Panc1 (cell line): Measurements from ENCODE around the gene FGR.
A peak's percentile ranks its signal among the peaks of the same experiment; 100 is the strongest.

Experiments used
- CTCF ChIP-seq: fragments of 450-650 bp; IDR thresholded peaks from 2 replicates; pipeline ENCODE4 v1.5.1; 2017; ENCODE audit warnings: mild to moderate bottlenecking
- POLR2AphosphoS5 ChIP-seq: IDR thresholded peaks from 2 replicates; pipeline ENCODE4 v1.6.1; 2012; ENCODE audit warnings: mild to moderate bottlenecking, low read depth, low read length, moderate library complexity
- SIN3A ChIP-seq: IDR thresholded peaks from 2 replicates; pipeline ENCODE4 v1.6.1; 2012; ENCODE audit warnings: low read depth, mild to moderate bottlenecking, low read length, moderate library complexity, borderline replicate concordance; ENCODE audit not compliant: insufficient read depth

GRCh38 chr1:27643600-27644368 is 8.8 kb upstream of the FGR start:
- TF ChIP-seq CTCF, result peak; percentile 90
- no peak for TF ChIP-seq POLR2AphosphoS5
- TF ChIP-seq SIN3A, result no peak
